ENCODE data around the gene ADAM8.
A peak's percentile ranks its signal among the peaks of the same experiment; 100 is the strongest.

ADAM8 gene

DNA sequence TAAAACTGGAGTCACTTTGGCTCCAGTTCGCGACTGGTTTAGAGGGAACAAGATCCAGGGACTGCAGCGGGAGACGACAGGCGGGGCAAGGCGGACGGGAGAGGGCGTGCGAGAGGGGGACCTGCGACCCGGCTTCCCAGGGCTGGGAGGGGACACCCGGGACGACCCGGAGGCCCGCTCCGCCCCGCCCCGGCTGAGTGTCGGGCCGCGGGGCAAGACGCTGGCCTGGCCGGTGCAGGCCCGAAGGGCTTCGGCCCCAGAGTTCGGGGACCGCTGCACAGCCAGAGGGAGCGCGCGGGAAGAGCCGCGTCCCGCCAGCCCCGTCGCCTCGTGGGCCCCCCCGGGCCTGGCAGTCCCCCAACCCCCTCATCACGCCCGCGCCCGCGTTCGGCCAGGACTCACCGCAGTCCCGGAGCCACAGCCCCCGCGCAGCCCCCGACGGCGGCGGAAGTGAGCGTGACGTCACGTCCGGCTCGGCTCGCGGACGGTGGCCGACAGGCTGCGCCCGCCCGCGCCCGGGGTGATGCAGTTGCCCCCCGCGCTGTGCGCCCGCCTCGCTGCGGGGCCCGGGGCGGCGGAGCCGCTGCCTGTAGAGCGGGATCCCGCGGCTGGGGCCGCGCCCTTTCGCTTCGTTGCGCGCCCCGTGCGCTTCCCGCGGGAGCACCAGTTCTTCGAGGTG is 31.9 kb upstream of the ADAM8 start, which contains the start of the genes TUBGCP2 and ZNF511:
TUBGCP2 (minus strand) TSS at position 452 of the 679 bp plus-strand sequence. CDS start 5,931 bp downstream, outside the sequence.
ZNF511 (plus strand) TSS at position 494 of the 679 bp plus-strand sequence; CDS start at position 524, 30 bp downstream.
- DNase-seq = peak; percentile 32

DNA sequence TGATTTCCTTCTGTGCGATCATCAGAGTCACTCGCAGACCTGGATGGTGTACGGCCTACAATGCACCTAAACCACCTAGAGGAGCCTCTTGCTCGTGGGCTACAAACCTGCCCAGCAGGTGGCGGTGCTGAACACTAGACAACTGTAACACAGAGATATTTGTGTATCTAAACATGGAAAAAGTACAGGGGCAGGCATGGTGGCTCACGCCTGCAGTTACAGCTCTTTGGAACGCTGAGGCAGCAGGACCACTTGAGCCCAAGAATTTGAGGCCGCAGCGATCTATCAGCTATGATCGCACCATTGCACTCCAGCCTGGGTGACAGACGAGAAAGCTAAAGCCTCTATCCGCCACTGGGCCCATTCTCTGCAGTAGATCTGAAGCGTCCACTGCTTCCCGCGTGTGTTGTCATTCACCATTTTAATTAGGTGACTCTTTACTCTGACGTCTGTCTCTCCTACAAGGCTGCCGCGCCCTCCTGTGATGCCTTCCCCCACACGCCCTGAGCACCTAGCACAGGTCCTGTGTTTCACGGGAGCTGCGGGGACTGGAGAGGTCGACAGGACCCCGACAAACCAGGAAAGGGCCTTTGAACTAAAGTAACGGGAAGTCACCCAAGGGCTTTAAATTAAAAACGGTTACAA is 31.2 kb upstream of the ADAM8 start:
- peak; percentile 25 for DNase-seq

DNA sequence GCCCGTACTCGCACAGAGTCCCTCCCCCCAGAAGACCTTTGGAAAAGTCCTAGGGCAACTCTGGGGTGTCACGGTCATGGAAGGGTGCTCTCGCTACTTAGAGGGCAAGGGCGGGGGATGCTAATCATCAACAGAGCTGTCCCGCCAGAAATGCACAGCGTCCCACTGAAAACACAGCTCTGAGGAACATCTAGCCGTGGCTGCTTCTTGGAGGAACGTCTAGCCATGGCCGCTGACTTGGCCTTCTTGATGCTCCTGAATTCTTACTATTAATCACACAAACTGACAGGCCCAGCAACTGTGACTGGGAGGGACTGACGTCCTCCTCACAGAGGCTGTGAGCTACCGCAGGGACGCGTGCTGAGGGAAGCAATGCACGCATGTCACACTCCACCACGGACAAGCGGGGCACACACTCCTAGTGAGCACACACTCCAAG is 30.3 kb upstream of the ADAM8 start:
- DNase-seq = no peak

DNA sequence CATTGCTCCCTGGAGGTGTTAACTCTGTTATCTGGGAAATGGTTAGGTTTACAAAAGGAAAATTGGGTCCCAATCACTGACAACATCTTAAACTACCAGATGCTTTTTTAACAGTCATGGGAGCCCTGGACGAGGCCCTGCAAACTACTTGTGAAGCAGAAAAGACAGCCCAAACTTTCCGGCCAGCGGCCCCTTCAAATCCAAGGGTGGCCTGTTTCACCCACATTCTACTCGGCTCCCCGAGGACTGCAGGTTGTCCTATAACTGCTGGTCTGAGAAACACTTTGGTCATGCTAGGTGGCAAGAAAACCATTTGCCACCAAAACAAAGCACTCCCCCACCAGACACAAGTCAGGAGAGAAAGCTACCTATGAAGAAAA is 29.4 kb upstream of the ADAM8 start:
- no peak for DNase-seq

DNA sequence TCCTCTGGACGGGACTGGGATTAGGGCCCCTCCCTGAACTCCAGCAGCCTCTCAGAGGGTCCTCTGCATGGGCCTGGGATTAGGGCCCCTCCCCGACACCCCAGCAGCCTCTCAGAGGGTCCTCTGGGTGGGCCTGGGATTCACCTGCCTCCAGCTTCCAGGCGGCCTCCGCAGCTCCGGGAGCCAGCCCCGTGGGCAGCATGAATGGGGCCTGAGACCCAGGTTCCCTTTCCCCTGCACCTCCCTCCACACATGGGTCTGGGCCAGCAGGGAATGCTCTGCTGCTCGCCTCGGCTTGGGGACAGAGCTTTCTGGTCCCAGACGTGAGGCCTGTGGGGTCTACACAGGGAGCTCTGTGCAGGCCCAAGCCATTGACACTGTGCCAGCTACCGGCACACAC is 26.5 kb upstream of the ADAM8 start:
- no peak for DNase-seq

DNA sequence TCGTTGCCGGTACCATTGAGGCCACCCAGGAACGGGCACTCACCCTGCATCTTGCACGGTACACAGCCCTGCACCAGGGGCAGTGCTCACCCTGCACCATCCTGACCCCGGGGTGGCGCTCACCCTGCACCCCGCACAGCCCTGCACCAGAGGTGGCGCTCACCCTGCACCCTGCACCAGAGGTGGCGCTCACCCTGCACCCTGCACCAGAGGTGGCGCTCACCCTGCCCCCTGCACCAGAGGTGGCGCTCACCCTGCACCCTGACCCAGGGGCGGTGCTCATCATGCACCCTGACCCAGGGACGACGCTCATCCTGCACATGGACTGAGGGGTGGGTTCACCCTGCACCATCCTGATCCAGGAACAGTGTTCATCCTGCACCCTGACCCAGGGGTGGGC is 25.6 kb upstream of the ADAM8 start:
- no peak for DNase-seq

DNA sequence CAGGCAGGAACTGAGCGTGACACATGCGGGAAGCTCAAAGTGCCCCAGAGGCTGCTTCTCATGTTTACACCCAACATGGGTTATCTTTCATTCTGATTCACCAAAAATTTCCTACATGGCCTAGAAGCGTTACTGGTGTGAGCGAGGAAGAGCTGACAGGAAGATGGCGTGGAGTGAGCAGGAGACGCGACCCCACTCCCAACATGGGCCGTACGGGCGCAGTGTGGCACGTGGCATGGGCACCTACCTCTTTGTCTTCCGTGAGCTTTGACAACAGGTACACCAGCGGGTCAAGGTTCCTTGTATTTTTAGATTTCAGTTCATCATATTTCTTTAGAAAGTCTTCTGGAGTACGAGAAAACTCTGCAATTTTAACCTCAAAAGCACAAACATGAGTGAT is 23.1 kb upstream of the ADAM8 start:
- DNase-seq = no peak

DNA sequence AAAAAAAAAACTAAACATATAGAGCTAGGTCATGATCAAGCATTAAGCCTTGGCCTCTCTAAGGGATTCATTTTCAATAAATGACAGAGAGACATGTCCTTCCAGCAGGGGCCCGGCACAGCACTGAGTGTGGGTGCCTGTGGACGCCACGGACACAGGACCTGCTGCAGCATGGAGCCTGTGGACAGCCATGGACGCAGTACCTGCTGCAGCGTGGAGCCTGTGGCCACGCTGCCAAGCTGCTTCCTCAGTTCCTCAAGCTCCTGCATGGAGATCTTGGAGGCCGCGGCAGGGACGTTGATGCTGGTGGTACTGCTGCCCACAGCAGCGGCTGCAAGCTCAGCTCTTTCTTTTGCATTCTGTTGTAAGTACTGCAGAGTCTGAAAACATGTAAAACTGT is 22.6 kb upstream of the ADAM8 start:
- no peak for DNase-seq

DNA sequence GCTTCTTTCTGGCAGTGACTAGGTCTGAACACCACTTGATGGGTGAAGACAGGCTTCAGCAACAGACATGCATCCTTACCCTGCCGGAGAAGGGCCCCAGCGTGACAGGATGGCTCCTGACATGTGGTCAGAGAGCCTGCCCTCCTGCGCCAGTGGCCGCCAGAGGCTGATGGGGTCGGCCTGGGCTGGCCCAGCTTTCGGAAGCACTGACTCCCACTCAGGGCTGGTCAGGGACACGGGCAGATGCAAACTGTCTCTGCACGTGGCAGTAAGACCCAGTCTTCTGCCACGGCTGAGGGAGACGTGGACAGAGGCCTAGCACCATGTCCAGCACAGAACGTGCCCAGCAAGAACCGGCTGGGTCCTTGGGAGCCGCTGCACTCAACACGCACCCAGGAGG is 21.8 kb upstream of the ADAM8 start:
- DNase-seq = no peak

DNA sequence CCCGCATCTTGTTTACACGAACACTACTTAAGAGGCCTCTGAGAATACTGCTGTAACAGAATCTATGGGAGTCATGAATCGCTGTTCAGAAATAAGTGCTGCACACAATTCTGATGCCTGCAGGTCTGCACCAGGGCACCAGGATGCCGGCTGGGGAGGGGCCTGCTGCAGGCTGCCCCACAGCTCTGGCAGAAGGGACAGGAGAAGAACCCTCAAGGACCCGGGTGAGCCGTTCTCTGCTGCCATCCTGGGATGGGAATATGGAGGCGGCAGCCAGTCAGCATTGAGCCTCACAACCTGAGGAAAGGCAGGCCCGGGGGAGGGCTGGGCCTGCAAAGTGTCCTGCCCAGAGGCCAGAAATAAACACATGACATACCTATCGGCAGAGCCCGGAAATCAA is 20.8 kb upstream of the ADAM8 start:
- no peak for DNase-seq

DNA sequence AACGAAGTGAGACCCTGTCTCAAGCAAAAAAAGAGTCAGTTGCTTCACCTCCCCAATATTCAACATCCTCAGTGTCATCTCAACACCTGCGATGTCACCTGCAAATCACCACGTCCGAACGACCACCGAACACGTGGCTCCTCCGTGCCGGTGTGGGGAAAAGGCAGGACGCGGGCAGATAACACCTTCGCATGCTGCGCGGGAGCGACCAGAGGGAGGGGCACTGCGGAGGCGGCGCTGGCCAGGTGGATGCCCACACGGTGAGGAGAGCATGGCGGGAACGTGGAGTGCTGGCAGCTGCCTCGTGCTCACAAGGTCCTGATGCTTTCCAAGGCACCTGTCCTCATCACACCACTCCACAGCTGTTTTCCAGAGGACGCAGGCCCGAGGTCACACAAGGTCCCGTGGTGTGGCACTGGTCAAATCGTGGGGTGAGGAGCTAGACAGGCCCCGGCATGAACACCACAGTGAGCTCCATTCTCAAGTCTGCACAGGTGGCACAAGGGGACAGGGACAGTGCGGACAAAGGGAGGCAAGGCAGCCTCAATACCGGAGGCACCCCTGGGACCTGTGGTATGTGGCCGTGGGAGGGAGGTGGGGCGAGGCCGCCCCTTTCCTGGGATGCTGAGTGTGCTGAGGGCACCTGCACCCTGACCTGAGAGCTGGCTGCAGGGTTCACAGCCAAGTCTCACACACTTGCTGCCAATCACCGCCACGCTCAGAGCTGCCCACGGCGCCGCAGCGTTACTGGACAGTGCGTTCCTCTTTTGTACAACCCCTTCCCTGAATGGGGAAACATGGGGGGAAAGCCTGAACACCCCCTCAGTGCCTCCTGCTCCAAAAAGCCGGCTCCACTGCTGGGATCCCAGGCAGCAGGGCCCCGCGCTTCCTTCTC is 19.0 kb upstream of the ADAM8 start:
- no peak for DNase-seq

DNA sequence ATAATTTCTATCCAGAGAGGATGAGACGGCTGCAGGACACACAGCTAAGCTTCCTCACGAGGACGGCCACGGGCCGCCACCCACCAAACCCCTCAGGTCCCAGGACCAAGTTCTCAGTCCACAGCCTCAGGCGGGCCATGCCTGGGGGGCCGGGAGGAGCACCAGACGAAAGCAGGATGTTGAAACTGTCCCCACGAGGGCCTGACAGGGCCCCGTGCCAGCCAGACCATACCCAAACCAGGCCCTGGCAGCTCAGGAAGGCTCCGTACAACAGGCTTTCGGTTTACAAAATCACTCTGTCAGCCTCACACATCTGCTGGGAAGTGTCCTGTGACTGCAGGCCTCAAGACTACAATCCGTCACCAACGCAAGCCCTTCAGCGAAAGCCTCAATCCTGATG is 17.5 kb upstream of the ADAM8 start:
- no peak for DNase-seq

DNA sequence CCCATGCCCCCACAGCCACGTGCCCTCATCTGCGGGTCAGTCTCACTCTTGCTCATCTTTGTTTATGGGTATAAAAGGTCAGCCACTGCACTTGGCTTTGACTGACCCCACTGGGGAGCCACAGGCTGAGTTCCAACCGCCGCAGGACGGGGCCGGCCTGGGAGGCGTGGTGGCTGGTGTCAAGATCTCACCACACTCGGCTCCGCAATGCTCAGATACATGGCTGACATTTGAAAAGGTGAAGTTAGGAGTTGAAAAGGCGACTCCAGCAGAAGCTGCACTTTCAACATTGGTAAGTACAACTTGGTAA is 17.1 kb upstream of the ADAM8 start:
- no peak for DNase-seq

DNA sequence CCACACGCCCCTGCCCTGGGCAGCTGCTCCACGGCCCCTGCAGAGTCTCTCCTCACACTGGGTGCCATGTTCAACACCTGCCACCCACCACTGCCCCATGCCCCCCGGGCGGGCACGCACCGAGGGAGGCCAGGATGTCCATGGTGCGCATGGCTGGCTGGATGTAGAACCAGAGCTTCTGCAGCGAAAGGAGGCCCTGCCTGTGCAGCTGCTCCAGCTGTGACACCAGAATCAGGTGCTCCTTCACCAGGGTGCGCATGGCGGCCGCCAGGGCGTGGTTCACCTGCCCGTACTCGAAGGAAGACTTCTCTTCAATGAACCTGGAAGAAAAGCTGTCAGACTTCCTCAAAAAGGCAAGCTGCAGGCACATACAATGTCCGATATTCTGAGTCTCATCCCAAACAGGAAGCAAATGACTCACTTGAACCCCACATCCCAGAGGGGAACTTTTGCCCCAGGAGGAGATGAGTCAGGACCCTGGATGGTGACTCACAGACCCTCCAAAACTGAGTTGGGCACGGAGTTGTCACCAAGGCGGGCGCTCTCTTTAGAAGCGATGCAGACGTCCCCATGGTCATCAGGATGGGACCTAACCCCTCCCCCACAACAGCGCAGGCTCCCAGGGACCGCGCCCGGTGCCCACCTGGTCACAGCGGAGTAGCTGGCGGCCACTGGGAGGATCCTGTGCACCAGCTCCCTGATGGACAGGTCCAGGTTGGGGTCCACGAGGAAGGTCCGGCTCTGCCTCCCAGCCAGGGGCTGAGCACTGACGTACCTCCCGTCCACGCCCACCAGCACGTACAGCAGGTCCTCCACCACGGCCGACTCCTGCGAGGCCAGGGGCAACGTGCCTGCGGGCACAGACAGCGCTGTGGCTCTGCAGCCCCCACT is 16.5 kb upstream of the ADAM8 start:
- no peak for DNase-seq

DNA sequence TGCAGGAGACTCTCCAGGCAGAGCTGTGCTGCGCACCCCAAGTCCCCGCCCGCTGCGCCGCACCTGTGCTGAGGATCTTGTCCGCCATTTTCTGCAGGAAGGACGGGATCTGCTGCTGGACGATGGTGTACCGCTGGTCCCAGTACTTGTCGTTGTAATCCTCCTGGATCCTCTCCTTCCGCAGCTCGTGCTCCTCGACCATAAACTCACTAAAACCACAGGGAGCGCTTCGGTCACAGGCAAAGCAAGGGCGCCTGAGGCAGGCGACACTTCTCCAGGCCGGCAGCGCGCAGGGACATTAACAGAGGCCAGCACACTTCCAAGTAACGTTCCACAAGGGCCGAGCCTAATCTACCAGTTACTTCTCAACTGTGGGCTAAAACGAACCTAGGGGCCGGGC is 13.1 kb upstream of the ADAM8 start:
- DNase-seq = no peak

DNA sequence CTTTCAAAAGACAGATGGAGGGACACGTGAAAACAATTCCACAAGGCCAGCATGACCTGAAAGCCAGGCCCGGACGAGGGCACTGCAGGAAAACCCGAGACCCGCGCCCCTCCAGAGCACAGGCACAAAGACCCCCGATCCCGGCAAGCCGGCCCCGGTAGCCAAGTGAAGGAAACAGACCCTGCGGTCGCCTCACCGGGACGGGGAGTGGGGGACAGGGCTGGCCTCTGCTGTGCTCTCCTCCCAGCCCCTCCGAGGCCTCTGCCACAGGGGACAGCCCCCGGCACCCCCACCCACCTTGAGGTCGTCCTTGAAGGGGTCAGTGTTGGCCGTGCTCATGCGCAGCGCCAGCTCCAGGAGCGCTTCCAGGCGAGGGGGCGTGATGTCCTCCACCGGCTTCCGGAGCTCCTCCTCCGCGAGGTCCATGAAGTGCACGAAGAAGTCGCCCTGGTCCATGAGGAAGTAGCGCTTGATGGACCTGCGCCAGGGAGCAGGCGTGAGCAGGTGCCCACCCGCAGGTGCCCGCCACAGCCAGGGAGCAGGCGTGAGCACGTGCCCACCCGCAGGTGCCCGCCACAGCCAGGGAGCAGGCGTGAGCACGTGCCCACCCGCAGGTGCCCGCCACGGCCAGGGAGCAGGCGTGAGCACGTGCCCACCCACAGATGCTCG is 11.3 kb upstream of the ADAM8 start:
- DNase-seq = no peak

DNA sequence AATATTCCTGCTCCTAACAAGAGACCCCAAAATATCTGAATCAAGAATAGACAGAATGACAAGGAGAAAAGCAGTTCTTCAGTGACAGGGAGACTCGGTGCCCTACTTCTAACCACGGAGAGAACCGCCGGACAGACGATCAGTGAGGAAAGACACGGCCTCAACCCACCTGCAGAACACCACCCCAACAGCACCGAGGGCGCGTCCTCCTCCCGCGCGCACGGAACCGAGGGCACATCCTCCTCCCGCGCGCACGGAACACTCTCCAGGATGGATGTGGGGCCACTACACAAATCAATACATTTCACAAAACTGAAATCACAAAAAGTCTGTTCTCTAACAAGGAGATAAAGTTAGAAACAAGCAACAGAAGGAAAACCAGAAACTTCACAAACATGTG is 9.7 kb upstream of the ADAM8 start:
- DNase-seq = no peak

DNA sequence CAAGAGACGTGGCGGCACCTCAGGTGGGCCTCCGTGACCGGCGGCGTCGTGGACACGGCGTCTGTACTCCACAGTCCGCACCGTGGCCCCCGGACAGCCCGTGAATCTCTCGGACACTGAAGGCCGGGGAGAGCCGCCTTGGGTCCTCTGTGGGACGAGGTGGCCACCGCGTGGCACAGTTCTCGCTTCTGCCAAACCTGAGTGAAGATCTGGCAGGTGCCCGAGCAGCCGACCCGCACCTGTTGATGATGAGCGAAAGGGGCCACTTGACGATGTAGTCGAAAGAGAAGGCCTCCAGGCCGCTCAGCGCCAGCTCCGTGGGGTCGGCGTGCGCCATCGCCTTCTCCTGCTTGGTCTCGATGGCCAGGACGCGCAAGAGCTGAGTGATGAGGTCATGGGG is 8.5 kb upstream of the ADAM8 start:
- no peak for DNase-seq

DNA sequence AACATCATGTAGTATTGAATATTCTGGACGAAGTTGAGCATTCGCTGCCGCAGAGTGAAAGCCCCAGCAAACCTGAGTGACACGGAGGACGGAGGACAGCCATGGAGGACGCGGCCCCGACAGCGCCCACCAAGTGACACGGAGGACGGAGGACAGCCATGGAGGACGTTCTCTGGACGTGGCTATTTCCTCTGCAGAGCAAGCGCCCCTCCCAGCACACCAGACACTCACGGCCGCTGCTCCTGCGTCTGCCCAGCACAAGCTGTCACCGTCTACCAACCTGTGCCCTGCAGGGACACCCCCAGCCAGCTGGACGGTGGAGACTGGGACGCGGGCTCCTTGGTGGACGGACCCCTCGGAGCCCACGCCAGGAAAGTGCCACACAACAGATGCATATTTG is 7.3 kb upstream of the ADAM8 start:
- no peak for DNase-seq

DNA sequence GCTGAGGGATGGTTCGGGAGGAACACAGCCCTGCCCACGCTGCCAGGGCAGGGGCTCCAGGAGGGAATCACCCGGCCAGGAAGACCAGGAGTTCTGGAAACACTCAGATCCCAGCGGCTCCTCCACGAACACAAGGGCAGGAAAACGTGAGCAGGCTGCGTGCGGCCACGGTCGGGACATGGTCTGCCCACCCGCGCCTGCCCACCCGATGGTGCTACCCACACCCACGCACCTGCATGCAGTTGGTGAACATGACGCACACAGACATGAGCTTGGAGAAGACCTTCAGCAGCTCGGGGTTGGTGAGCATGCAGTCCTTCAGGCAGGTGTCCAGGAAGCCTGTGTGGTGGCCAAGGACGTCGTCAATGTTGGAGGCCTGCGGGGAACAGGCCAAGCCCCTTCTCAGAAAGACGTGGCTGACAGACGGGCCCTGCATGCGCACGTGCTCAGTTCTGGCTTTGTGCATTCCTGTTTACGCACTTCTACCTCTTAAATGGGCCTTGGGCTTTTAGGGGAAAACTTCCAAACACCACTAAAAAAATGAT is 6.2 kb upstream of the ADAM8 start:
- DNase-seq = no peak

DNA sequence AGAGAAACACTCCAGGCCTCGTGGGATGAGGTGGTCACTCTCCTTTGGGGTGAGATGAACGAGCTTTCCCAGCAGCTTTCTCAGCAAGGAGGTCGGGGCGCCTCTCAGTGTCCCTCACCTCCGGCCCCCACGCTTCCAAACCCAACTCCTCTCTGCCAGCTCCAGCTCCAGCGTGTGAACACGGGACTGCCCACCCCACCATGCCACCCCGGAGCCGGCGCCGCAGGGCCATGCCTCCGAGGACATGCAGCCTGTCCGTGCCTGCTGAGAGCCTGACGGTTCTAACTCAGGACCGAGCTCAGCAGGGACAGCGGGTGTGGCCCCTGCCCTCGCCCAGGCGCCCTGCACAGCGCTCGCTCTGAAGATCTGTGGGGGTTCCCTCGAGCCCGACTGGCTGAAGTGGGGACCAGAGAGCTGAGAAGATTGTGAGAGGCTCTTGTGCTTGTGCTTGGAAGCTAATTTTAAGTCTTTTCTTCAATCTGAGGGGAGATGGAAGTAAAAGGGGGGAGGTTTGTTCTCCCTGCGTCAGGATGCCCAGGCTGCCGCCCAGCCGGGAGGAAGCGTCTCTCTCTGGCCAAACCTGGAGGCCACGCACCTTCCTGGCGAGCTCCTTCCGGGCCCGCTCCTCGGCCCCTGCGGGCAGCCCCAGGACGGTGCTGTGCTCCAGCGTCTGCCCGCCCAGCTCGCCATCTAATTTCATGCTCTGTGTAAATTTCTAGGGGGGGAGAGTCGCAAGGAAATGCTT is 5.1 kb upstream of the ADAM8 start:
- no peak for DNase-seq
